GM12878 (cell line): Measurements from ENCODE around the gene GRB10. TPM values are rescaled to one million over a fixed set of nuclear protein-coding genes. Genes with fewer than 3 reads are reported as not detected.

Source experiments
- ATAC-seq: fragments of 200-7000 bp; cut with Tn5 transposase; 3 replicates; pipeline ENCODE4 v1.9.1; 2020; ENCODE audit warnings: mild to moderate bottlenecking, moderate library complexity
- BruUV-seq: library from RNA; stranded (reverse); fragments of 400-500 nt; replicated peaks from 2 replicates; lab custom pipeline; 2021; lab: Mats Ljungman, UMichigan
- CTCF ChIA-PET: fragments of 300-600 bp; sonication (Branson Sonifier 250); formaldehyde crosslinking; extraction: SDS; loops from one replicate; lab custom pipeline; 2021; ENCODE audit warnings: inconsistent platforms; lab: Yijun Ruan, JAX
- POLR2A ChIA-PET: fragments of 350-600 bp; formaldehyde crosslinking; extraction: SDS; loops from one replicate; lab custom pipeline; 2021; ENCODE audit warnings: inconsistent platforms; lab: Charles Lee
- RAD21 ChIA-PET: fragments of 300-600 bp; sonication (Branson Sonifier 250); formaldehyde crosslinking; loops from one replicate; lab custom pipeline; 2023; ENCODE audit warnings: antibody characterized with exemption; ENCODE audit not compliant: unreplicated experiment; lab: Charles Lee
- SMC1A ChIA-PET: fragments of 300-600 bp; sonication (Branson Sonifier 250); formaldehyde crosslinking; loops from one replicate; lab custom pipeline; 2023; ENCODE audit not compliant: unreplicated experiment, uncharacterized antibody; lab: Charles Lee
- DNase-seq: peaks from one replicate; pipeline ENCODE4 v3.0.0-alpha.2; 2011; ENCODE audit warnings: low read depth, low spot score
- FAIRE-seq: peaks from 3 replicates; lab custom pipeline; 2011; peaks lifted over from hg19 to GRCh38; lab: Jason Lieb, UNC
- H2AFZ ChIP-seq: 2 replicates; pipeline ENCODE4 v1.6.0; 2011; ENCODE audit warnings: low read depth, low read length, control low read depth; ENCODE audit not compliant: control insufficient read depth
- H3K27ac ChIP-seq: 2 replicates; pipeline ENCODE4 v1.5.1; 2011; ENCODE audit warnings: control low read depth; ENCODE audit not compliant: control insufficient read depth, insufficient read depth
- H3K27me3 ChIP-seq, 2 experiments: replicated peaks in 1 of 2; 2 replicates each; pipeline versions ENCODE4 v1.6.0 to v1.6.1; 2011; ENCODE audit warnings: low read length in 1 of 2; ENCODE audit not compliant: control insufficient read depth in 2 of 2, insufficient read depth in 2 of 2
- H3K36me3 ChIP-seq, 2 experiments: 2 replicates each; pipeline ENCODE4 v1.5.1; 2011; ENCODE audit warnings: low read length in 1 of 2; ENCODE audit not compliant: control insufficient read depth in 2 of 2, insufficient read depth in 2 of 2
- H3K4me1 ChIP-seq: 2 replicates; pipeline ENCODE4 v1.6.1; 2011; ENCODE audit warnings: mild to moderate bottlenecking, low read length, moderate library complexity, mixed read lengths; ENCODE audit not compliant: control insufficient read depth, insufficient read depth
- H3K4me2 ChIP-seq: 2 replicates; pipeline ENCODE4 v1.6.0; 2011; ENCODE audit warnings: control low read depth; ENCODE audit not compliant: control insufficient read depth, insufficient read depth
- H3K4me3 ChIP-seq: fragments of 200-600 bp; sonication (generic); 2 replicates; pipeline ENCODE4 v1.5.1; 2016
- H3K79me2 ChIP-seq: 2 replicates; pipeline ENCODE4 v1.6.0; 2011; ENCODE audit warnings: low read length; ENCODE audit not compliant: control insufficient read depth, insufficient read depth
- H3K9ac ChIP-seq: 2 replicates; pipeline ENCODE4 v1.8.0; 2011; ENCODE audit warnings: low read length, control low read depth, mixed read lengths; ENCODE audit not compliant: control insufficient read depth, insufficient read depth
- H3K9me3 ChIP-seq: replicated peaks from 3 replicates; pipeline ENCODE4 v1.5.1; 2011; ENCODE audit warnings: mild to moderate bottlenecking, low read length; ENCODE audit not compliant: control insufficient read depth, insufficient read depth
- H4K20me1 ChIP-seq: 2 replicates; pipeline ENCODE4 v1.6.0; 2011; ENCODE audit not compliant: control insufficient read depth, insufficient read depth
- BHLHE40 ChIP-seq, 2 experiments: fragments of 450-650 bp in 1 of 2; IDR thresholded peaks; 2 replicates each; pipeline ENCODE4 v1.6.1; 2011 to 2017; ENCODE audit warnings: low read depth in 2 of 2, borderline replicate concordance in 1 of 2, improper control_type of control experiment in 1 of 2, low read length in 1 of 2, mild to moderate bottlenecking in 1 of 2
- CBX3 ChIP-seq: fragments of 200-600 bp; sonication (generic); IDR thresholded peaks from 2 replicates; pipeline ENCODE4 v1.6.1; 2016; ENCODE audit warnings: low read depth, borderline replicate concordance
- GABPA ChIP-seq: IDR thresholded peaks from 2 replicates; pipeline ENCODE4 v1.6.1; 2014; ENCODE audit warnings: antibody characterized with exemption, low read depth, mild to moderate bottlenecking, inconsistent platforms
- HCFC1 ChIP-seq: fragments of 150-350 bp; IDR thresholded peaks from 2 replicates; pipeline ENCODE4 v1.6.1; 2014; ENCODE audit warnings: low read length
- MEF2B ChIP-seq: fragments of 450-650 bp; IDR thresholded peaks from 2 replicates; pipeline ENCODE4 v1.6.1; 2018; ENCODE audit warnings: mild to moderate bottlenecking, moderate library complexity; ENCODE audit not compliant: partially characterized antibody, poor library complexity, severe bottlenecking
- MTA3 ChIP-seq: IDR thresholded peaks from 2 replicates; pipeline ENCODE4 v1.6.1; 2012; ENCODE audit warnings: low read length, inconsistent platforms, borderline replicate concordance
- NFYA ChIP-seq: IDR thresholded peaks from 2 replicates; pipeline ENCODE4 v1.6.1; 2011; ENCODE audit warnings: low read depth, mild to moderate bottlenecking, low read length, improper control_type of control experiment, borderline replicate concordance
- NR2C1 ChIP-seq: fragments of 450-650 bp; IDR thresholded peaks from 2 replicates; pipeline ENCODE4 v1.6.1; 2017; ENCODE audit warnings: antibody characterized with exemption, mild to moderate bottlenecking, moderate library complexity
- NRF1 ChIP-seq: conservative IDR thresholded peaks from 2 replicates; pipeline ENCODE4 v1.6.1; 2011; ENCODE audit warnings: mild to moderate bottlenecking, low read depth, low read length, improper control_type of control experiment
- PAX5 ChIP-seq: IDR thresholded peaks from 2 replicates; pipeline ENCODE4 v1.6.1; 2011; ENCODE audit warnings: low read depth, low read length, borderline replicate concordance
- PRDM15 ChIP-seq: fragments of 450-650 bp; formaldehyde crosslinking; IDR thresholded peaks from 2 replicates; pipeline ENCODE4 v1.4.0; 2020; ENCODE audit warnings: mild to moderate bottlenecking, moderate library complexity
- RFX5 ChIP-seq: IDR thresholded peaks from 2 replicates; pipeline ENCODE4 v1.6.1; 2011; ENCODE audit warnings: low read depth, low read length, improper control_type of control experiment
- SIN3A ChIP-seq: IDR thresholded peaks from 2 replicates; pipeline ENCODE4 v1.6.1; 2012; ENCODE audit warnings: low read depth, low read length, improper control_type of control experiment
- SMAD1 ChIP-seq: fragments of 450-650 bp; IDR thresholded peaks from 2 replicates; pipeline ENCODE4 v1.6.1; 2018; ENCODE audit warnings: mild to moderate bottlenecking, low read depth; ENCODE audit not compliant: partially characterized antibody
- SMAD5 ChIP-seq: IDR thresholded peaks from 2 replicates; pipeline ENCODE4 v1.6.1; 2016; ENCODE audit warnings: antibody characterized with exemption, low read depth
- STAT1 ChIP-seq: fragments of 450-650 bp; conservative IDR thresholded peaks from 2 replicates; pipeline ENCODE4 v1.6.1; 2014; ENCODE audit warnings: antibody characterized with exemption, mild to moderate bottlenecking
- STAT3 ChIP-seq: IDR thresholded peaks from 2 replicates; pipeline ENCODE4 v1.6.1; 2011; ENCODE audit warnings: low read depth, low read length, improper control_type of control experiment
- YY1 ChIP-seq: IDR thresholded peaks from 2 replicates; pipeline ENCODE4 v1.6.1; 2011; ENCODE audit warnings: low read depth, mild to moderate bottlenecking, low read length
- ZZZ3 ChIP-seq: IDR thresholded peaks from 2 replicates; pipeline ENCODE4 v1.6.1; 2011; ENCODE audit warnings: low read depth; ENCODE audit not compliant: control insufficient read depth, insufficient read length
- WGBS: methylation state at CpG from one replicate; pipeline ENCODE4 v1.1.6; 2016; ENCODE audit warnings: low lambda C conversion rate; ENCODE audit not compliant: insufficient replicate concordance, insufficient coverage; ENCODE audit errors: missing lambda C conversion rate; 5-methylcytosine and 5-hydroxymethylcytosine counted together
- in situ Hi-C: fragments of 300-500 bp; cut with MboI; formaldehyde crosslinking; loops from 9 replicates; pipeline ENCODE4 v1.14.3; 2018; ENCODE audit warnings: mixed read lengths
- intact Hi-C: fragments of 100-400 bp; cut with micrococcal nuclease; formaldehyde crosslinking; loops from one replicate; pipeline ENCODE4 v1.14.2; 2022; ENCODE audit not compliant: unreplicated experiment
- polyA plus RNA-seq, 11 experiments: library from polyadenylated mRNA; depleted of rRNA in 4 of 11; unstranded in 6 of 11; stranded (reverse) in 5 of 11; fragments of >200 nt; fragmentation: Nextera tagmentation in 4 of 11; fragmentation: Illumina TruSeq in 1 of 11; extraction: Ambion mirVana in 4 of 11; extraction: Trizol in 1 of 11; gene quantifications; 1 replicate in 1 of 11; 2 replicates in 10 of 11; pipeline versions ENCODE4 v1.2.1 to v1.2.3, GENCODE V29; 2011 to 2016; ENCODE audit warnings: inconsistent platforms in 2 of 11, missing spikeins in 2 of 11, low read depth in 1 of 11
- total RNA-seq, 4 experiments: library from RNA; depleted of rRNA in 3 of 4; stranded (reverse); fragments of >200 nt in 3 of 4; fragmentation: Illumina TruSeq in 1 of 4; extraction: Trizol in 1 of 4; gene quantifications; 2 replicates each; pipeline versions ENCODE4 v1.2.1 to v1.2.3, GENCODE V29; 2013 to 2021
- TF ChIP-seq, protein P1 (sequence below): IDR thresholded peaks from 2 replicates; pipeline ENCODE4 v1.6.1; 2011; ENCODE audit warnings: mild to moderate bottlenecking, low read depth, low read length, moderate library complexity; ENCODE audit not compliant: insufficient replicate concordance

GRB10 gene
- total and polyA plus RNA-seq, 10 of the 15 experiments (the other 5 are each of a cell fraction or from before 2014, with no cell fraction given): 0.04 to 0.33 TPM; not detected in 8

GRCh38 chr7:50754241-50754640, 28.5 kb downstream of the GRB10 start:
- POLR2A ChIA-PET: interaction anchor here (0.6 kb wide), 1 partner anchor 530 kb away, joined by 3 read pairs; no protein-coding TSS in a partner anchor

DNA sequence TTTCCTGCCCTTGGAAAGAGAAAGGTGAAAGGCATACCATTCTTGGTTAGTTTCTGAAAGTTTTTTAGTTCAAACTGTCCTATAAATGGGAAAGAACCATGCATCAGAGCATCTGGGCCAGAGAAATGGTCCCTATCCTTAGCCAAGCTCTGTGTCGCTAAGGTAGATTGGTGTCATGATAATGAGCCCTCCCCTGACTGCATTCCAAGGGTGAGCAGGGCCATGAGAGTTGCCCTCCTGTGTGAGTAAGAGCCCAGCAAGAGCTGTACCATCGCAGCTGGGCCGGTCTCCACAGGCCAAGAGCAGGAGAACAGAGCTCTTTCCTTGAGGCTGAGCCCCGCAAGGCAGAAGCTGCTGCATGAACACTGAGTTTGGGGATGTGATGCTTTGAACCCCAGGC, 30.3 kb downstream of the GRB10 start:
- RAD21 ChIA-PET: no interaction called here
- no peak overlapping the region for H3K4me2 ChIP-seq
- intact Hi-C loops: no loop called here
- CTCF ChIA-PET: no interaction called here
- H3K36me3 ChIP-seq: no peaks in the 10 kb centered on the region
- no peak overlapping the region for H3K9ac ChIP-seq
- no peaks in the 10 kb centered on the region; a peak in 2 of 4 replicates for H3K27me3 ChIP-seq
- FAIRE-seq (no peak), ATAC-seq (no peak), DNase-seq (no peak)
- H3K9me3 ChIP-seq: no peaks in the 10 kb centered on the region
- 52% methylated on average over 4 of the region's 4 CpGs for WGBS
- no TSS peak for BruUV-seq
- POLR2A ChIA-PET: no interaction called here
- SMC1A ChIA-PET: interaction anchor here (1.3 kb wide), 1 partner anchor 47 kb away, joined by 3 read pairs; no protein-coding TSS in a partner anchor
- no peaks in the 10 kb centered on the region for H3K4me1 ChIP-seq
- H3K79me2 ChIP-seq: no peaks in the 10 kb centered on the region
- in situ Hi-C loops: no loop called here
- H3K4me3 ChIP-seq: no peak overlapping the region
- no peak overlapping the region for H2AFZ ChIP-seq
- H3K27ac ChIP-seq: no peak overlapping the region
- no peaks in the 10 kb centered on the region for H4K20me1 ChIP-seq
- no peak for TF ChIP-seq PRDM15
- TF ChIP-seq YY1: no peak
- no peak for TF ChIP-seq RFX5
- no peak for TF ChIP-seq SMAD5
- TF ChIP-seq ZZZ3: no peak
- TF ChIP-seq STAT3: no peak
- TF ChIP-seq NR2C1: no peak
- TF ChIP-seq, protein P1, sequence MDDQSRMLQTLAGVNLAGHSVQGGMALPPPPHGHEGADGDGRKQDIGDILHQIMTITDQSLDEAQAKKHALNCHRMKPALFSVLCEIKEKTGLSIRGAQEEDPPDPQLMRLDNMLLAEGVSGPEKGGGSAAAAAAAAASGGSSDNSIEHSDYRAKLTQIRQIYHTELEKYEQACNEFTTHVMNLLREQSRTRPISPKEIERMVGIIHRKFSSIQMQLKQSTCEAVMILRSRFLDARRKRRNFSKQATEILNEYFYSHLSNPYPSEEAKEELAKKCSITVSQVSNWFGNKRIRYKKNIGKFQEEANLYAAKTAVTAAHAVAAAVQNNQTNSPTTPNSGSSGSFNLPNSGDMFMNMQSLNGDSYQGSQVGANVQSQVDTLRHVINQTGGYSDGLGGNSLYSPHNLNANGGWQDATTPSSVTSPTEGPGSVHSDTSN: no peak
- TF ChIP-seq STAT1: no peak
- no peak for TF ChIP-seq CBX3

More at GRCh38 chr7:50754241-50754640, 28.5 kb downstream of the GRB10 start:
- in situ Hi-C loops: no loop called here
- H3K4me1 ChIP-seq: no peaks in the 10 kb centered on the region
- no peaks in the 10 kb centered on the region for H4K20me1 ChIP-seq
- TF ChIP-seq PAX5 (no peak), SIN3A (no peak), BHLHE40 (IDR thresholded peaks at IDR 0.05; ENCODE audit: borderline replicate concordance in 1 of 2, low read depth in 2 of 2, low read length in 1 of 2) (no peak), GABPA (no peak), NRF1 (no peak), HCFC1 (no peak), SMAD1 (no peak), NFYA (no peak), MTA3 (no peak), MEF2B (no peak)
- TF ChIP-seq, all 136 proteins: peak for 0
- DNase-seq (no peak), ATAC-seq (no peak), FAIRE-seq (no peak)
- BruUV-seq: no TSS peak
- H2AFZ ChIP-seq: no peak overlapping the region
- intact Hi-C loops: no loop called here
- no peaks in the 10 kb centered on the region for H3K9me3 ChIP-seq
- H3K79me2 ChIP-seq: no peaks in the 10 kb centered on the region
- no peaks in the 10 kb centered on the region for H3K36me3 ChIP-seq
- ChIA-PET RAD21 (no interaction called here), SMC1A (no interaction called here), CTCF (no interaction called here)
- H3K27me3 ChIP-seq: no peaks in the 10 kb centered on the region; a peak in 1 of 4 replicates
- H3K27ac ChIP-seq: no peak overlapping the region
- H3K4me2 ChIP-seq: no peak overlapping the region
- H3K9ac ChIP-seq: no peak overlapping the region
- no peak overlapping the region for H3K4me3 ChIP-seq
- 15% methylated on average over 6 of the region's 6 CpGs for WGBS
